Measurements from ENCODE around the gene NANOGP8.
"Not testable (repeated sequence)": the region's sequence is repeated elsewhere in the genome, so short reads cannot be mapped to it uniquely, and the experiment has no call there.

The NANOGP8 gene

DNA sequence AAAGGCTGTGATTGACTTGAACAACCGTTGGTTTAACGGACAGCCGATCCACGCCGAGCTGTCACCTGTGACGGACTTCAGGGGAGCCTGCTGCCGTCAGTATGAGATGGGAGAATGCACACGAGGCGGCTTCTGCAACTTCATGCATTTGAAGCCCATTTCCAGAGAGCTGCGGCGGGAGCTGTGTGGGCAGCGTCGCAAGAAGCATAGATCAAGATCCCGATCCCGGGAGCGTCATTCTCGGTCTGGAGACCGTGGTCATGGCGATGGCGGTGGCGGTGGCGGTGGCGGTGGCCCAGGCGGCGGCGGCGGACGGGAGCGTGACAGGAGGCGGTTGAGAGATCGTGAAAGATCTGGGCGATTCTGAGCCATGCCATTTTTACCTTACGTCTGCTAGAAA, 7.8 kb upstream of the NANOGP8 start:
- no peak for DNase-seq

- no peak for DNase-seq
These were observed 7.2 kb upstream of the NANOGP8 start for GRCh38 chr15:35092311-35092710.

- DNase-seq, result no peak
These were observed 5.2 kb upstream of the NANOGP8 start for GRCh38 chr15:35090104-35090807.

GRCh38 chr15:35089551-35089950, 4.5 kb upstream of the NANOGP8 start:
- DNase-seq, result peak; percentile 5

- DNase-seq, result no peak
These were observed 3.2 kb upstream of the NANOGP8 start for GRCh38 chr15:35088329-35088728.

GRCh38 chr15:35087759-35088158, 2.7 kb upstream of the NANOGP8 start:
- DNase-seq, result no peak

DNA sequence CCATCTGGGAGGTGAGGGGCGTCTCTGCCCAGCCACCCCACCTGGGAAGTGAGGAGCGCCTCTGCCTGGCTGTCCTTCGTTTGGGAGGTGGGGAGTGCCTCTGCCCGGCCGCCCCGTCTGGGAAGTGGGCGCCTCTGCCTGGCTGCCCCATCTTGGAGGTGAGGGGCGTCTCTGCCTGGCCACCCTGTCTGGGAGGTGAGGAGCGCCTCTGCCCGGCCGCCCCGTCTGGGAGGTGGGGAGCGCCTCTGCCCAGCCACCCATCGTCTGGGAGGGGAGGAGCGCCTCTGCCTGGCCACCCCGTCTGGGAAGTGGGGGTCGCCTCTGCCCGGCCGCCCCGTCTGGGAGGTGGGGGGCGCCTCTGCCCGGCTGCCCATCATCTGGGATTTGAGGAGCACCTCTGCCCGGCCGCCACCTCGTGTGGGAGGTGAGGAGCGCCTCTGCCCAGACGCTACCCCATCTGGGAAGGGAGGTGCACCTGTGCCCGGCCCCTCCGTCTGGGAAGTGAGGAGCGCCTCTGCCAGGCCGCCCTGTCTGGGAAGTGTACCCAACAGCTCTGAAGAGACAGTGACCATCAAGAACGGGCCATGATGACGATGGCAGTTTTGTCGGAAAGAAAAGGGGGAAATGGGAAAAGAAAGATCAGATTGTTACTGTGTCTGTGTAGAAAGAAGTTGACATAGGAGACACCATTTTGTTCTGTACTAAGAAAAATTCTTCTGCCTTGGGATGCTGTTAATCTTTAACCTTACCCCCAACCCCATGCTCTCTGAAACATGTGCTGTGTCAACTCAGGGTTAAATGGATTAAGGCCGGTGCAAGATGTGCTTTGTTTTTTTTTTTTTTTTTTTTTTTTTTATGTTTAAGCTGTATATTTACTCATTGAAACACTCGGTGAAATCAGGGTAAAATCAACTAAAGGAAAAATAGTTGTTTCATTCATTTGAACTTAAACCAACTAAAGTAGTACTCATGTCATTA, 2.4 kb downstream of the NANOGP8 start:
- not testable (repeated sequence) for DNase-seq

DNA sequence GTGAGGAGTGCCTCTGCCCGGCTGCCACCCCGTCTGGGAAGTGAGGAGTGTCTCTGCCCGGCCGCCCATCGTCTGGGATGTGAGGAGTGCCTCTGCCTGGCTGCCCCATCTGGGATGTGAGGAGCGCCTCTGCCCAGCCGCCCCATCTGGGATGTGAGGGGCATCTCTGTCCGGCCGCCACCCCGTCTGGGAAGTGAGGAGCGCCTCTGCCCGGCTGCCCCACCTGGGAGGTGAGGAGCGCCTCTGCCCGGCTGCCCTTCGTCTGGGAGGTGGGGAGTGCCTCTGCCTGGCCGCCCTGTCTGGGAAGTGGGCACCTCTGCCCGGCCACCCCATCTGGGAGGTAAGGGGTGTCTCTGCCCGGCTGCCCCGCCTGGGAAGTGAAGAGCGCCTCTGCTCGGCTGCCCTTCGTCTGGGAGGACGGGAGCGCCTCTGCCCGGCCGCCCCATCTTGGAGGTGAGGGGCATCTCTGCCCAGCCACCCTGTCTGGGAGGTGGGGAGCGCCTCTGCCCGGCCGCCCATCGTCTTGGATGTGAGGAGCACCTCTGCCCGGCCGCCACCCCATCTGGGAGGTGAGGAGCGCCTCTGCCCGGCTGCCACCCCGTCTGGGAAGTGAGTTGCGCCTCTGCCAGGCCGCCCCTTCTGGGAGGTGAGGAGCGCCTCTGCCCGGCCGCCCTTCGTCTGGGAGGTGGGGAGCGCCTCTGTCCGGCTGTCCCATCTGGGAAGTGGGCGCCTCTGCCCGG, 3.3 kb downstream of the NANOGP8 start:
- DNase-seq, result not testable (repeated sequence)

- DNase-seq, result no peak
These were observed 4.9 kb downstream of the NANOGP8 start for GRCh38 chr15:35080226-35080625.

- DNase-seq, result peak; percentile 47
These were observed 6.7 kb downstream of the NANOGP8 start for GRCh38 chr15:35078221-35078915.

- DNase-seq, result no peak
These were observed 14.0 kb downstream of the NANOGP8 start for GRCh38 chr15:35071106-35071505.

GRCh38 chr15:35068846-35069475, 16.1 kb downstream of the NANOGP8 start:
- DNase-seq, result no peak

- peak; percentile 7 for DNase-seq
These were observed 17.4 kb downstream of the NANOGP8 start for GRCh38 chr15:35067496-35068347.

DNA sequence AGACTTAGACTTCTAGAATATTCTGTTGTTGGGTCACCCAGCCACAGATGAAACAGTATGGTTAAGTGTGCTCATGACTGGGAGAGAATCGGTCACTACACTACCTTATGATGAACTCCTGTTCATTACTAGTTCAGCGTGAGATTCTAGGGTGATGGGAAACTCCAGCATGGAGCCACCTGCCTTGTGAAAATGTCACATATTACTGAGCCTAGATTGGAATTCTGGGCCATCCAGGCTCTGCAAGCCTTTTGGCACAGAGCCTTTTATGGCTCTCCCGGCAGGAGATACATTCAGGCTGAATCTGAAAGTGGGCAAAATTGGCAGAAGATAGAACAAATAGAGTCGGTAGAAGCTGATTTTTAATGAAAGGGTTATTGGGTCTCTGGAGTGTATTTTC, 19.0 kb downstream of the NANOGP8 start:
- no peak for DNase-seq

DNA sequence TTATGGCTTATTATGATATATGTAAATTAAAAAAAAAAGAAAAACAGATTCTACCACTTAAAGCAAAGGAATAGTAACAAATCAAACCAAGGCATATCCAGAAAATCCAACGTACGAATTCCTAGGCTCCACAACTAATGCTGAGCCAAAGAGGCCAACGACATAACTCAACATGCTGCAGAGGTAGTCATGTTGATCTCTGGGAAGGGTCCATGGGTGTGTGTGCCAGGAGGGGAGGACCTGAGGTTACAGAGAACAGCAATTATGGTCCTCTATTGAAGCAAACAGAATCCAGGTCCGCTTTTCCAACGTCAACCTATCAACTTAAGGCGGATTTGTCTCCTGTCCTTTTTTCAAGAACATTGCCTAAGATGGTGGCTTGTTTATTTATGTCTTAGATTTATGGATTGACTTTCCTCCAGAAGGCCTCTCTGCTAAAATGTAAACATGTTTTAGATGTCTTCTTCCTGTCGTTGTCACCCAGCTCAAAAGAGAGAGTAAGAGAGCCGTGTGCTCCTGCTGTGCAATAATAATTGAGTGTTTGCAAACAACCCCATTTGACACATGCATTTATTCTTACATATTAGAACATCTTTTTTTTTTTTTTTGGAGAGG, 20.4 kb downstream of the NANOGP8 start:
- DNase-seq, result no peak

GRCh38 chr15:35062738-35063099, 22.4 kb downstream of the NANOGP8 start:
- no peak for DNase-seq

GRCh38 chr15:35061825-35062737, 23.0 kb downstream of the NANOGP8 start:
- DNase-seq, result no peak

DNA sequence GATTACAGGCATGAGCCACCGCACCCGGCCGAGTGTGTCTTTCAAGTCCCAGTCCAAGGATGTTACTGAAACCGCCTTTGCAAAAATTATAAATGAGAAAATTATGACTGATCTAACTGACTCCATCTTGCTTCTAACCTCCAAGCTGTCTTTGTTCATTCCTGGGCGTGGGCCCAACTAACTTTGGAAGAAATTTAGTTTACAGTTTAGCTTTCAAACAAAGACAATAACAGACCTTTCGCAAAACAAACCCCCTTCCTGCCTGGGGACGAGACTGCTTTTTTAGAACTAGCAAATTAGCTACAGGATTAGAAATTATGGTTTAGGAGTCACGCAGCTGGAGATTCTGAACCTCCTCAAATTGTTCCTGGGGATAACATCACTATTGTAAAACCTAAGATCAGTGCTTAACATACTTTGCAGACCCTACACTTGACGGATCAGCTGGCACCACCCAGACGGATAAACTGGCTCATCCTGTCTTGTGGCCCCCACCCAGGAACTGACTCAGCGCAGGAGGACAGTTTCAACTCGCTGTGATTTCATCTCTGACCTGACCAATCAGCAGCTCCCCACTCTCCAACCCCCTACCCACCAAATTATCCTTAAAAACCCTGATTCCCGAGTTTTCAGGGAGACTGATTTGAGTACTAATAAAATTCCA, 23.8 kb downstream of the NANOGP8 start:
- no peak for DNase-seq

- DNase-seq, result no peak
These were observed 24.5 kb downstream of the NANOGP8 start for GRCh38 chr15:35060591-35060990.

All from fibroblast of skin of right quadriceps (primary cell).